ENCODE results near the gene TLL1. TPM values are rescaled to one million over a fixed set of nuclear protein-coding genes. Genes with fewer than 3 reads are reported as not detected.

Gene TLL1
- total RNA-seq, 4 donors from 2014 or later = 1.7 to 9.6 (median 7.1) TPM

- TF ChIP-seq, protein P1, sequence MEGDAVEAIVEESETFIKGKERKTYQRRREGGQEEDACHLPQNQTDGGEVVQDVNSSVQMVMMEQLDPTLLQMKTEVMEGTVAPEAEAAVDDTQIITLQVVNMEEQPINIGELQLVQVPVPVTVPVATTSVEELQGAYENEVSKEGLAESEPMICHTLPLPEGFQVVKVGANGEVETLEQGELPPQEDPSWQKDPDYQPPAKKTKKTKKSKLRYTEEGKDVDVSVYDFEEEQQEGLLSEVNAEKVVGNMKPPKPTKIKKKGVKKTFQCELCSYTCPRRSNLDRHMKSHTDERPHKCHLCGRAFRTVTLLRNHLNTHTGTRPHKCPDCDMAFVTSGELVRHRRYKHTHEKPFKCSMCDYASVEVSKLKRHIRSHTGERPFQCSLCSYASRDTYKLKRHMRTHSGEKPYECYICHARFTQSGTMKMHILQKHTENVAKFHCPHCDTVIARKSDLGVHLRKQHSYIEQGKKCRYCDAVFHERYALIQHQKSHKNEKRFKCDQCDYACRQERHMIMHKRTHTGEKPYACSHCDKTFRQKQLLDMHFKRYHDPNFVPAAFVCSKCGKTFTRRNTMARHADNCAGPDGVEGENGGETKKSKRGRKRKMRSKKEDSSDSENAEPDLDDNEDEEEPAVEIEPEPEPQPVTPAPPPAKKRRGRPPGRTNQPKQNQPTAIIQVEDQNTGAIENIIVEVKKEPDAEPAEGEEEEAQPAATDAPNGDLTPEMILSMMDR (IDR thresholded peaks at IDR 0.05; ENCODE audit: low read depth) = no peak
These were observed 200.7 kb downstream of the TLL1 start for GRCh38 chr4:166073783-166074182.

DNA sequence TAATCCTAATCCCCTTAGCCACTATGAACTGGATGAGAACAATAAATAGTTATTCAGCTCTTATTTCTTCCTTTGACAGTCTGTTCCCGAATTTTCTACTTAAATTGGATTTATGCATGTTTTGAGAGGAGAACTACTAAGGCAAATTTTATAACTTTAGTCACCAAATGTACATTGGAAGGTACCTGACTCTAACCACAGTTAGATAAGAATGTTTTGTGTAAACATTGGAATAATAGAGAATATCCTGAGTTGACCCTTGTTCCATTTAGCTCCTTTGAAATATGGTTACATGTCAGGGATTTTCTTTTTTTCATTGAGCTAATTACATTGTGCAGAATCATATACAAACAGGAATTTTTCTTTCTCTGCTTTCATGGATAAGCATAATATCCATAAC lies 202.6 kb downstream of the TLL1 start:
- TF ChIP-seq, protein P1 (IDR thresholded peaks at IDR 0.05; ENCODE audit: low read depth) = no peak

DNA sequence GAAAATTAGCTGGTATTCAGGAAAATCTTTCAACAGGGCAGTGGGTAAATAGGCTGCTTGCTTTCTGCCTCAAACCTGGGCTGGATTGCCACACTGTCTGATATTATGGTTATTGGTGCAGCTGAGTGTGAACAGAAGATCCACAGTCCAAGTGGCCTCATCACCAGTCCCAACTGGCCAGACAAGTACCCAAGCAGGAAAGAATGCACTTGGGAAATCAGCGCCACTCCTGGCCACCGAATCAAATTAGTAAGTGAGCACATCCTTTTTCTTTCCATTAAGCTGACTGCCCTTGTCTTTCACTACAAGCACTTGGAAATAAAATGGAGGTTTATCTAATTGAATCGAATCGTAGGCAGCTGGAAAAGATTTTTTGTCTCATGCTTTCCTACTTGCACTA lies 204.7 kb downstream of the TLL1 start:
- TF ChIP-seq, protein P1 (IDR thresholded peaks at IDR 0.05; ENCODE audit: low read depth) = no peak

DNA sequence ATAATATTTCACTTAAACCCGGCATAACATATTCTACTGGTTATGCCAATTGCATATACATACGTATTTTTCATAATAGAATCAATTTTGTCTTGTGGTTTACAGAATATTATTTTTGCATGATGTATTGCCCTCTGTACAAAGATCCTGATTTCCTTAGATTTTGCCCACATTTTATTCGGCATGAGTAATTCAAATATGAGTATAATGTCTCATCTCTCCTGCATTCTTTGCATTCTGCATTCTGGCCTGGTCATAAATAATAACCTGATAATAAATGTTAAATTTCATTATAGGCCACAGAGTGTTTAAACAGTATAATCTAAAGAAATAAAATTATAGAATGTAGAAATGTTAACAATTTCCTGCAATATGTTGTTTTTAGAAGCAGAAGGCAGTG lies 205.3 kb downstream of the TLL1 start:
- TF ChIP-seq, protein P1 (IDR thresholded peaks at IDR 0.05; ENCODE audit: low read depth) = no peak

GRCh38 chr4:166078955-166079354 lies 205.9 kb downstream of the TLL1 start:
- TF ChIP-seq, protein P1 (IDR thresholded peaks at IDR 0.05; ENCODE audit: low read depth) = no peak

DNA sequence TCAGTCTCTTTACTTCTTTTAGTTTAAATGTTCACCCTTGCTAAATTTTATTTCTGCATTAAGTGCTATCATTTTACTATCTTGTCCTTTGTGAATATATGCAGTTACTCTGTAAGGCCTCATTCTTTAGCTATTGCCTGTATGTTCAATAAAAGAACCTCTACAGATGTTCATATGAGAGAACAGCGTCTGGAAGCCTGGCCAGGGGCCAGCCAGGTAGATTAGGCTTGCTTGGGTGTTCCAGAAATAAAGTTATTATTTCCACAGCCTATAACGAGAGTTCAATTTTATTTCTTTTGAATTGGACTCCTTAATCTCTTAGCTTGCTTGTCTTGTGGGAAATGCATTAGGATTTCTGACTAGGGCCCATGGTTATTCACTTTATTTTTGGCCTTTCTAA lies 214.5 kb downstream of the TLL1 start:
- TF ChIP-seq, protein P1 (IDR thresholded peaks at IDR 0.05; ENCODE audit: low read depth) = no peak

GRCh38 chr4:166088576-166088975 lies 215.5 kb downstream of the TLL1 start:
- TF ChIP-seq, protein P1 (IDR thresholded peaks at IDR 0.05; ENCODE audit: low read depth) = no peak
